ENCODE results near the gene SOX18.

Gene SOX18

GRCh38 chr20:64041781-64042053 is 7.7 kb downstream of the SOX18 start:
- no peak for DNase-seq (ENCODE audit: low spot score)
- in situ Hi-C loops (cut with MboI; ENCODE audit: low pct_unique_long_range_greater_than_20kb, low sequenced_read_pairs, unreplicated experiment): no loop called here
- TF ChIP-seq CTCF (IDR thresholded peaks at IDR 0.05; ENCODE audit: extremely low read depth, insufficient read depth, missing control alignments): no peak

DNA sequence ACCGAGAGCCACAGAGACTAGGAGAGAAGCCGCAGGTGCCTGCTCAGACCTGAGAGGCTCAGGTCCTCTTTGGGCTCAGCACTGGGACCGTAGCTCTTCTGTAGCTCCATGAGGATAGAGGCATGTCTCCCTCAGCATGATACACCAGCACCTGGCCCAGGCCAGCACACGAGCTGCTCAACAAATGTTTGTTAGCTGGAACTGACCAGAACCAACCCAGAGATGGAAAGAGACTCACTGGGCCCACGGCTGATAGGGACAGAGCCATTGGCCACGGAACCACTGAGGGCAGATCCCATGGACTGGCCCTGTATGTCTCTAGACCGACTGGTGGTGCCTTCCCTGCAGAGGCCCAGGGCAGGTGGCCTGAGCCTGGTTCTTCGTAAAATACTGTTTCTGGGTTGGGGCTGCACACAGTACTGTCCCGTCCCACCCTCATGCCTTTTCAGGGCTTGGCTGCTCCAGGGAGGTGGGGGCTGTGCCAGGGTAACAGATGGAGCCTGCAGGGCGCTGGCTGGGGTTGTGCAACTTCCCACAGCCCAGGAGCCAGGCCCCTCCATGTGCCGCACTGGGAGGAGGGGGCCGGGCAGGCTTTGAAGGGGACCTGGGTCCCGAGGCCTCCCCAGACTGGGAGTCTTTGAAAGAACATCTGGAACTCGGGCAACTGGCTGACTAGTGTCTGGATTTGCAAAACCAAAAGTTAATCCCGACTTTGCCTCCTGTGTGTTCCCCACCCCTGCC is 8.2 kb downstream of the SOX18 start:
- in situ Hi-C loops (cut with MboI; ENCODE audit: low pct_unique_long_range_greater_than_20kb, low sequenced_read_pairs, unreplicated experiment): no loop called here
- no peak for DNase-seq (ENCODE audit: low spot score)
- no peak for TF ChIP-seq CTCF (IDR thresholded peaks at IDR 0.05; ENCODE audit: extremely low read depth, insufficient read depth, missing control alignments)

- no peak for TF ChIP-seq CTCF (IDR thresholded peaks at IDR 0.05; ENCODE audit: extremely low read depth, insufficient read depth, missing control alignments)
- DNase-seq (ENCODE audit: low spot score): no peak
- in situ Hi-C loops (cut with MboI; ENCODE audit: low pct_unique_long_range_greater_than_20kb, low sequenced_read_pairs, unreplicated experiment): no loop called here
Observed at GRCh38 chr20:64040231-64041039, 9.0 kb downstream of the SOX18 start.

DNA sequence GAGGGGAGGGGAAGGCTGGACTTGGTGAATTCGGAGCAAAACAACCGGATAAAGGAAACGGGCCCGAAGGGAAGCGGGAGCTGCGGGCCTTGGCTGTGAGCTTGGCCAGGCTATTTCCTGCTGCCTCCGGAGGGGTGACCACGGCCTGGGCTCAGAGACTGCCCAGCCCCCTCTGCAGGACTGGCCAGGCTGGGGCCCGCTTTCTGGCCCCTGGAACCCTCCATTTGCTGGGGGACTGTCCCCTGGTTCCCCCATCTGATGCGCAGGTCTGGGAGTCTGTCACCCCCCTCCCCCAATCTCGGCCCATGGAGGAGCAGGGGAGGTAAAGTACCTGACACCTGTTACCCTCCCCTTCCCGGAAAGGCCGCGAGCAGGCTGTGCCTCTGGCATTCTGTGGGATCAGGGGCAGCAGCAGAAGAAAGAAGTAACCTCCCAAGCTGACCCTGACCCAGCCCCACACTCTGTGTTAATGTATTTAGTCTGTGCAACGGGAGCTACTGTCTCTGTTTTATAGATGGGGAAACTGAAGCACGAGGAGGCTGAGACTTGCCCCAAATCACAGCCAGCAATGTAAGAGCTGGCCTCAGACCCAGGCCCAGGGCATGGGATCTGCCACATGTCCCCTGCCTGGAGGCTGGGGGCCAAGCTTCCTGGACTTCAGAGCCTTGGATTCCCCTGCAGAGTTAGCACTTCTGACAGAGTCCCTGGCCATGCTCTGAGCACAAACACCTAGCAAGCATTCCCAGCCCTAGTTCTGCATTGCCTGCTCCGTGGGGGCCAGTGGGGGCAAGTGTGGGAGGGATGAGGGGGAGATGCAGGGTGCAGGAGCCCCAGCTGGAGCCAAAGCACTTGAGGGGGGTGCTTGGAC is 9.9 kb downstream of the SOX18 start:
- in situ Hi-C loops (cut with MboI; ENCODE audit: low pct_unique_long_range_greater_than_20kb, low sequenced_read_pairs, unreplicated experiment): no loop called here
- no peak for TF ChIP-seq CTCF (IDR thresholded peaks at IDR 0.05; ENCODE audit: extremely low read depth, insufficient read depth, missing control alignments)
- no peak for DNase-seq (ENCODE audit: low spot score)

DNA sequence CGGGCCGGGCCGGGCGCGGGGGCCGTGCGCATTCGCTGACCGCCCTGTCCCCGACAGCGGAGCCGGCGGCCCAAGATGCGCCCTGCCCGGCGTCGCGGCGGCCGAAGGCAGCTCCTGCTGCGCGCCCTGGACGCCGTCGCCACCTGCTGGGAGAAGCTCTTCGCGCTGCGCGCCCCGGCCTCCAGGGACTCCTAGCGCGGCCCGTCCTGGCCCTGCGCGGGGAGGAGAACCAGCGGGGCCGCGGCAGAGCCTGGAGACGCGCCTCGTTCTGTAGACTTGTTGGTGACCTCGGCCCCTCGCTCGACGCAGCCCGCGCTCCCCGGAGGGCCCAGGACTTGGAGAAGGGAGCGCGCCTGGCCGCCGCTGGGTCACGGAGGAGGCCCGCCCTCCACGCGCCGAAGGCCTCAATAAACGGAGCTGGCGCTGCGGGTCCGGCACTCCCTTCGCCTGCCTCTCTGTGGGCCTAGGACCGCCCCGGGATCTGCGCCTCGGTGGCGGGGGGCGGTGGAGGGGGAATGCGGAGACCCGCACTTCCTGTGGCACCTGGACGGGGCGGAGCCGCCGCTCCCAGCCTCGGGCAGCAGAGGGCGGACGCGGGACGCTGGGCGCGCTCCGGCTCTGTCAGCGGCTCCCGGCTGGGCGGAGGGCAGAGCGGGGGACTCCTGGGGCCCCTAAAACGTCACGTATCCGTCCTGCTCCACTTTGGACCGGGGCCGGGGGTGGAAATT is 10.7 kb downstream of the SOX18 start:
- TF ChIP-seq CTCF (IDR thresholded peaks at IDR 0.05; ENCODE audit: extremely low read depth, insufficient read depth, missing control alignments): peak; percentile 89
- in situ Hi-C loops (cut with MboI; ENCODE audit: low pct_unique_long_range_greater_than_20kb, low sequenced_read_pairs, unreplicated experiment): no loop called here
- DNase-seq (ENCODE audit: low spot score): peak; percentile 93

DNA sequence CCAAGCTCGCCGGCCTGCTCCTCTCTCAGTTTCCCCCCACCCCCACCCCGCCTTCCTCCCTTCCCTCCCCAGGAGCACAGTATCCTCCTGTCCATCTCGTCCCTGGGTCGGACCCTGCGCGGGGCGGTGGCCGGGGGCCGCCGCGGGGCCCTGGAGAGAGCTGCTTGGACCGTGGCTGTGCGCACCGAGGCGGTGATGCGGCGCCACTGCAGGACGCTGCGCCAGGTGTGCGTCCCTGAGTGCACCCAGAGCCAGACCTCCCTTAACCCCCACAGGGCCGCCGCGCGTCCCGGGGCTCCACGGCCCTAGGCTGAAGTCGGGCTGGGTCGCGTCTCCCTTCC is 11.2 kb downstream of the SOX18 start:
- peak; percentile 27 for TF ChIP-seq CTCF (IDR thresholded peaks at IDR 0.05; ENCODE audit: extremely low read depth, insufficient read depth, missing control alignments)
- no peak for DNase-seq (ENCODE audit: low spot score)
- in situ Hi-C loops (cut with MboI; ENCODE audit: low pct_unique_long_range_greater_than_20kb, low sequenced_read_pairs, unreplicated experiment): no loop called here

All from GM13977 (cell line).